GM21737 (cell line): Measurements from ENCODE around the gene KLLN.
"Not testable (repeated sequence)": the region's sequence is repeated elsewhere in the genome, so short reads cannot be mapped to it uniquely, and the experiment has no call there.

ENCODE experiments used
- ATAC-seq: cut with Tn5 transposase; IDR thresholded peaks from one replicate; pipeline ENCODE4 v1.9.1; 2021; ENCODE audit warnings: mild to moderate bottlenecking, moderate library complexity; ENCODE audit not compliant: unreplicated experiment

Gene KLLN

DNA sequence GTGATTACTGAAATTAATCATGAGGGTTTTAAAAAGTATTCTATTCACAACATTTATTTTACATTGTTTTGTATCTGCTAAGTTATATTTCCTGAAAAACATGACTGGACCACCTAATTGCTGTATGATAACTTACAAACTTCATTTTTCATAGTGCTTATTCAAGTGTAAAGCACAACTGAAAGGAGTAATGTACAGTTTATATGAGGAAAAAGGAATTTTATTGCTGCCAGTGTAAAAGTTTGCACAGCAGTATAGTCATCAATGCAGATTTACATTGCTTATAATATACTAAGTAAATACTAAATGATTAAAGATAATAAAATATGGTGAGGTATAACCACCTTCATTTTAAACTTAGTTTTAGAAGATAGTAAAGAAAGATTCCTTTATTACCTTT is 4.1 kb upstream of the KLLN start:
- no peak for ATAC-seq

- no peak for ATAC-seq
These were observed 3.2 kb upstream of the KLLN start for GRCh38 chr10:87866412-87866974.

DNA sequence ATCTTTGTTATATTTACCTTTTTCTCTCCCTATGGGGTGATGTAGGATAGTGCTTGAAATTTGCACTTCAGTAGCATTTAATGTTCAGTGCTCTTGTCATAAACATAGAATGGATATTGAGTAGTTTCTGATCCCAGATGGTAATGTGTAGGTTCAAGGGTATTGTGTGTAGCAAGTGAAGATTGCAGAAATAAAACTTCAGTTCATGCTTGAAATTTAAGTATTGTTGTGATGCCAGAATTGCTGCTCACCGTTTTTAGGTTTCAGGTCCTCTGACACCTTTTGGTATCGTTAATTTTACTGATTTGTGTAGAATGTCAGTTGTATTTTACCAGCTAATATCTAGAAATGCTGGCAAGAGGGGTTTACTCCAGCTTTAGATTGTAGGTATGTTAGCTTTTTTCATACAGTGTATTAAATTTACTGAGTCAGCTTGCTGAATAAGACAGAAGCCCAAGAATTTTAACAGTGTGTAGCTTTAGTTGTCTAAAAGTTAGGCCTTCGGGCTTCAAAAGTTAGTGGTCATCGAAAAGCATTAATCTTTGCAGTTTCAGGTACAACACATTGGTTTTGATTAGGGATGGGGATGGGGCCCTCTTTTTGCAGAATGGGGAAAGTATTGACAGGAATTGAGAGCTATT is 2.0 kb upstream of the KLLN start:
- ATAC-seq: no peak

GRCh38 chr10:87864496-87865059 is 1.2 kb upstream of the KLLN start:
- ATAC-seq: no peak

- ATAC-seq: not testable (repeated sequence)
These were observed 690 bp upstream of the KLLN start for GRCh38 chr10:87863951-87864495.

DNA sequence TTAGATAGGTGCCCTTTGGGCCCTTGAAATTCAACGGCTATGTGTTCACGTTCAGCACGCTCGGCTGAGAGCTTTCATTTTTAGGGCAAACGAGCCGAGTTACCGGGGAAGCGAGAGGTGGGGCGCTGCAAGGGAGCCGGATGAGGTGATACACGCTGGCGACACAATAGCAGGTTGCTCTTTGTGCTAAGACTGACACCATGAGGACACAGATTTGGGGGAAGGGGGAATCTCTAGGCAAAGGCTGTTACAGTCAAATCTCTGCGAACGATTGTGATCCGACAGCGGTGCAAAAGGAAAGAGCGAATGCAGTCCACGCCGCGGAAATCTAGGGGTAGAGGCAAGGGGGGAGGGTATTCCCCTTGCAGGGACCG is 667 bp downstream of the KLLN start:
- peak; percentile 14 for ATAC-seq

DNA sequence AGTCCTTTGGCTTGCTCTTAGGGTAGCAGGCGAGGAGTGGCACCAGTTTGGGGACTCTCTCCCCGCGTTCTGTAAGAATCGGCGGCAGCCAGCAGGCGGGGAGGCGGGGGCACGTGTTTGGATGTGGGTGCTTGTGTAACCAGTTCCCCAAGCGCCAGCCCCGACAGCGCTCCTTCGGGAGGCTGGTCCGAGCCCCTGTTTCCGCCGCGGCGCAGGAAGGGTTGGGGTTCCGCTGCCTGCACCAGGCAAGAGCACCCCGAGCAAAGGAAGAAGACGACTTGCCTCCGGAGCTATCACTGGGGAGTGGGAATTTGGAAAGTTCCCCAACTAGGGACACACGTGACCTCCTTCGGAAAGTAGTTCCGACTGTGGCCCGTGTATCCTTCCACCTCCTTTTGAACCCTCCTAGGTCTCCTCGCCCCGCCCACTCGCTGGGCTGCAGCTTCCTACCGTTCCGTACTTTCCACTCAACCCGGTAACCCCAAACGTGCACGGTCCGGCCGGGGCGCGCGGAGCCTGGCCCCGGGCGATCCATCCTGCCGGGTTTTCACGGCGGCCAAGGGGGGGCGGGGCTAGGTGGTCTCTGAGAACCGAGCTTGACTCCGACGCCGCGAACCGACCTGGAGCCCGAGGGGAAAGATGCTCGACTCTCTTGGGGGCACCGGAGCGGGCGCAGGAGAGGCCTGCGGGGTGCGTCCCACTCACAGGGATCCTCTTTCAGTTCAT is 1.2 kb downstream of the KLLN start:
- peak; percentile 51 for ATAC-seq

DNA sequence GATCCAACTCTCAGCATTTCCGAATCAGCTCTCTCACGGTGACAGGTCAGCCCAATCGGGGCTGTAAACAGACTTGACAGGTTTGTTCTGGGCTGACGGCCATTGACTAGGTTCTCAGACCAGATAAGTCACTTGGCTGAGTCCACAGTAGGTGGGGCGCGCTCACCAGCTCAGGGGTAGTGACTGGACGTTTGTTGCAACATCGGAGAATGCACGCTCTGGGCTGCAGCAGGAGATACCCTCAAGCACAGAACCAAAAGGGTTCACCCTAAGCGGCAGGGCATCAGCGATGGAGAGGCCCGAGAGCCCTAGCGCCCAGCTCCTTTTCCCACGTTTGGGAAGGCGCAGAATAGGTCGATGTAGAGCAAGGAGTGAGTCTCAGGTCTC is 1.8 kb downstream of the KLLN start:
- ATAC-seq: peak; percentile 17

- ATAC-seq: no peak
These were observed 2.4 kb downstream of the KLLN start for GRCh38 chr10:87860816-87861403.

GRCh38 chr10:87860156-87860795 is 3.1 kb downstream of the KLLN start:
- ATAC-seq: no peak

GRCh38 chr10:87855665-87856064 is 7.7 kb downstream of the KLLN start:
- not testable (repeated sequence) for ATAC-seq

DNA sequence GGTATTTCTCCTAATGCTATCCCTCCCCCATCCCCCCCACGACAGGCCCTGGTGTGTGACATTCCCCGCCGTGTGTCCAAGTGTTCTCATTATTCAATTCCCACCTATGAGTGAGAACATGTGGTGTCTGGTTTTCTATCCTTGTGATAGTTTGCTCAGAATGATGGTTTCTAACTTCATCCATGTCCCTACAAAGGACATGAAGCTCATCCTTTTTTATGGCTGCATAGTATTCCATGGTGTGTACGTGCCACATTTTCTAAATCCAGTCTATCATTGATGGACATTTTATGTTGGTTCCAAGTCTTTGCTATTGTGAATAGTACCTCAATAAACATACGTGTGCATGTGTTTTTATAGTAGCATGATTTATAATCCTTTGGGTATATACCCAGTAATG is 8.1 kb downstream of the KLLN start:
- not testable (repeated sequence) for ATAC-seq

GRCh38 chr10:87852089-87852488 is 11.2 kb downstream of the KLLN start:
- no peak for ATAC-seq

GRCh38 chr10:87850742-87851205 is 12.6 kb downstream of the KLLN start:
- no peak for ATAC-seq

- ATAC-seq: no peak
These were observed 14.3 kb downstream of the KLLN start for GRCh38 chr10:87849001-87849400.

DNA sequence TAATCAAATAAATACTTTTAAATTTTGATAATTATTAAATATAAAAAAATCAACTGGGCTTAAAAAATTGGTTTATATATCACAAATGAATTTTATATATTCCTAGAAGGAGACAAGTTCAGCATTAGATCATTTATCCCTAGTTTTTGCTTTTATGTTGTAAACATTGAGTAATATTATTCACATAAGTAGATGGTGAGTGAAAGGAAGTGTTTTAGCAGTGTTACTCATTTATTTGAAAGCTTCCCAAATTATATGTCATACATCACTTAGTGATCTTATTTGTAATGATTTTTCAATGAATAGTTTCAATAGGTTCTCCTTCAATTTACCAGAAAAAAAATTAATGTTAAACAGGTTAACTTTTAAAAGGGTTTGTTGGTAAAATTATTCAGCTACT is 15.8 kb downstream of the KLLN start:
- ATAC-seq: no peak

- not testable (repeated sequence) for ATAC-seq
These were observed 16.6 kb downstream of the KLLN start for GRCh38 chr10:87846711-87847110.

- ATAC-seq: no peak
These were observed 17.3 kb downstream of the KLLN start for GRCh38 chr10:87846023-87846422.

DNA sequence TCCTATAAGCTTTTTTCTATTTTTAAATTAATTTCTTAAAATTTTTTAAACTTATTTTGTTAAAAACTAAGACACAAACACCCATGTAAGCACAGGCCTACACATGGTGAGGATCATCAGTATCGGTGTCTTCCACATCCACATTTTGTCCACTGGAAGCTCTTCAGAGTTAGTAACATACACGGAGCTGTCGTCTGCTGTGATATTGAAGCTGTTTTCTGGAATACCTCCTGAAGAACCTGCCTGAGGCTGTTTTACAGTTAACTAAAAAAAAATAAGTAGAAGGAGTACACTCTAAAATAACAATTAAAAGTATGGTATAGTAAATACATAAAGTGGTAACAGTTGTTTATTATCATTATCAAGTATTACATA is 17.7 kb downstream of the KLLN start:
- no peak for ATAC-seq

DNA sequence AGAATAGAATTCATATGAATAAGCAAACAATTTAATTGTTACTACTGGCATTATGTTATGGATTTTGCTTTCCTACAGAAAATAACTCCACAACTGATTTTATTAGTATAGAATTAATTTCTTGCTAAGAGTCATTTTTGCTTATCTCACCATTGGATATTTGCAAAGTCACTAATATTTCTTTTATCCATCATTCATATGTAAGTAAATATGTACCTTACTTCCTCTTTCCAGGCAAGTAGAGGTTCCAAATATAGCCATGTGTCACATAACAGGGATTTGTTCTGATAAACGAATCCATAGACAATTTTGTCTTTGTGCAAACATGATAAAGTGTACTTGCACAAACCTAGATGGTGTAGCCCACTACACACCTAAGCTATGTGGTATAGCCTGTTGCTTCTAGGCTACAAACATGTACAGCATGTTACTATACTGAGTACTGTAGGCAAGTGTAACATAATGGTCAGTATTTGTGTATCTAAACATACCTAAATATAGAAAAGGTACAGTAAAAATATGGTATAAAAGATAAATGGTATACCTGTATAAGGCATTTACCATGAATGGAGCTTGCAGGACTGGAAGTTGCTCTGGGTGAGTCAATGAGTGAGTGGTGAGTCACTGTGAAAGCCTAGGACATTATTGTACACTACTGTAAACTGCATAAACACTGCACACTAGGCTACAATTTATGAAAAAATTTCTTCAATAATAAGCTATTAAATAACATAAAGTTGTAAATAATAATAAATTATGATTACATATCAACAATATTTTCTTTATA is 18.3 kb downstream of the KLLN start:
- no peak for ATAC-seq
